Esophagus (tissue), 2 donors: ENCODE results near the gene VIP. TPM values are rescaled to one million over a fixed set of nuclear protein-coding genes. Genes with fewer than 3 reads are reported as not detected.
"Not testable (repeated sequence)": the region's sequence is repeated elsewhere in the genome, so short reads cannot be mapped to it uniquely, and the experiment has no call there.

Experiments
- H3K27ac ChIP-seq, 2 donors: one replicate each; pipeline ENCODE4 v1.5.1; 2013; ENCODE audit warnings: low read depth in 2 of 2, mild to moderate bottlenecking in 2 of 2, inconsistent platforms in 1 of 2, low read length in 1 of 2, moderate library complexity in 1 of 2
- H3K27me3 ChIP-seq, 2 donors: one replicate each; pipeline ENCODE4 v1.6.1; 2013; ENCODE audit warnings: low read length in 2 of 2, control low read depth in 1 of 2, mild to moderate bottlenecking in 1 of 2; ENCODE audit not compliant: insufficient read depth in 2 of 2, control insufficient read depth in 1 of 2
- H3K36me3 ChIP-seq, 2 donors: one replicate each; pipeline ENCODE4 v1.6.1; 2013; ENCODE audit warnings: low read length in 1 of 2; ENCODE audit not compliant: control insufficient read depth in 2 of 2, insufficient read depth in 2 of 2
- H3K4me1 ChIP-seq, 2 donors: one replicate each; pipeline ENCODE4 v1.6.1; 2013; ENCODE audit warnings: low read length in 1 of 2; ENCODE audit not compliant: control insufficient read depth in 2 of 2, insufficient read depth in 2 of 2
- H3K4me3 ChIP-seq, 2 donors: one replicate each; pipeline ENCODE4 v1.5.1; 2013; ENCODE audit warnings: low read length in 2 of 2, mild to moderate bottlenecking in 2 of 2, low read depth in 1 of 2, moderate library complexity in 1 of 2
- H3K9me3 ChIP-seq, 2 donors: one replicate each; pipeline ENCODE4 v1.6.1; 2013; ENCODE audit warnings: mild to moderate bottlenecking in 2 of 2, low read depth in 1 of 2, low read length in 1 of 2, moderate library complexity in 1 of 2; ENCODE audit not compliant: control insufficient read depth in 2 of 2, insufficient read depth in 1 of 2
- WGBS, 2 donors: extraction: QIAGEN DNeasy Blood & Tissue Kit; methylation state at CpG; one replicate each; pipeline ENCODE4 v1.1.7; 2013; 5-methylcytosine and 5-hydroxymethylcytosine counted together
- polyA plus RNA-seq, 2 donors: library from polyadenylated mRNA; stranded (reverse); fragments of 200-250 nt; gene quantifications; one replicate each; pipeline ENCODE4 v1.2.3, GENCODE V29; 2013
- donor health status: healthy with polysubstance abuse.
- donor health status: Bipolar disorder and iron deficiency.

Gene VIP
- 1 to 10 TPM in 1 of 2 donors, under 1 TPM in 1; 0.69 to 2.2 TPM for polyA plus RNA-seq

DNA sequence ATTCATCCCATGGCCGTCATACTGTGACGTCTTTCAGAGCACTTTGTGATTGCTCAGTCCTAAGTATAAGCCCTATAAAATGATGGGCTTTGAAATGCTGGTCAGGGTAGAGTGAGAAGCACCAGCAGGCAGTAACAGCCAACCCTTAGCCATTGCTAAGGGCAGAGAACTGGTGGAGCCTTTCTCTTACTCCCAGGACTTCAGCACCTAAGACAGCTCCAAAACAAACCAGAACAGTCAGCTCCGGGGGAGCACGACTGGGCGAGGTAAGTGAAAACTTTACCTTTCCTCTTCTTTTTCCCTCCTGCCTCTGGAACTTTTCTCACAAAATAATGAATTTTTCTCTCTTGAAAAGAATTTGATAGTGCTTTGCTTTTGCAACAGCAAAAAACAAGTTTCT, at the start of gene VIP:
VIP (plus strand) TSS at position 104 of the 400 bp plus-strand sequence. CDS start 1,381 bp downstream, outside the sequence.
- H3K4me3 ChIP-seq = no peak within 1 kb of the TSS
- H3K27me3 ChIP-seq = no peaks in the 10 kb centered on the region
- no peak within 1 kb of the TSS for H3K27ac ChIP-seq
- H3K9me3 ChIP-seq = no peaks in the 10 kb centered on the region
- H3K36me3 ChIP-seq = no peaks in the 10 kb centered on the region
- no peaks in the 10 kb centered on the region for H3K4me1 ChIP-seq
- WGBS, 2 donors = 5 to 12% methylated on average over 5 of the region's 5 CpGs

GRCh38 chr6:152701081-152701862, 49.3 kb upstream of the VIP start:
- no peak overlapping the region for H3K27ac ChIP-seq
- no peaks in the 10 kb centered on the region for H3K4me1 ChIP-seq
- H3K36me3 ChIP-seq = no peaks in the 10 kb centered on the region
- no peaks in the 10 kb centered on the region for H3K27me3 ChIP-seq
- no peak overlapping the region for H3K4me3 ChIP-seq
- WGBS, 2 donors = 37 to 39% methylated on average over 7 of the region's 7 CpGs
- peaks cover 0 to 2% of the 10 kb centered on the region in 2 donors for H3K9me3 ChIP-seq

DNA sequence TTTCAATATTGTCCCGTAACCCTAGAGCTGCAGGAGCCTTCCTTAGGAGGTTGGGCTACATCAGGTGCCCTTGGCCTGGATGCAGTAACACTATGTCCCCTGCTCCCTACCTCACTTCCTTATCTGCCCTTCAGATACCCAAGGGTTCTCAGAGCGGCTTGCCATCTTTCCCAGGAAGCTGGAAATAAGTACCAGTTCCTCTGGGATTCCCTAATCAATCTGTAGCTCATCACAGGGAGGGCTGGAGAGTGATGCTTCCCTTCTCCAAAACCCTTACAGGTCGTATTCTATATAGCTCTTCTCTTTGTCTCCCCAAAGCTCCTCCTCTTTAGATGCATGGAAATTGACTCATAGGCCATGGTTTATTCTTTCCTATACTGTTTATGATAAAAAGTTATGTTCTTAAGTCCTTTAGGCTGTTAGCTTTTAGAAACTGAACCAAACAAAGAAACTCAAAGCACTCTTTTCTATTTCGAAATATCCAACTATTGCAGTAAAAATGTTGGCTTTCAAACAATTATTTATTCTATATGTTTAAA, 48.7 kb upstream of the VIP start:
- Histone ChIP-seq H3K4me1 (no peaks in the 10 kb centered on the region), H3K4me3 (no peak overlapping the region), H3K27ac (no peak overlapping the region), H3K36me3 (no peaks in the 10 kb centered on the region), H3K9me3 (peaks cover 0 to 2% of the 10 kb centered on the region in 2 donors), H3K27me3 (no peaks in the 10 kb centered on the region)
- WGBS, 2 donors = 54 to 55% methylated on average over 4 of the region's 4 CpGs

DNA sequence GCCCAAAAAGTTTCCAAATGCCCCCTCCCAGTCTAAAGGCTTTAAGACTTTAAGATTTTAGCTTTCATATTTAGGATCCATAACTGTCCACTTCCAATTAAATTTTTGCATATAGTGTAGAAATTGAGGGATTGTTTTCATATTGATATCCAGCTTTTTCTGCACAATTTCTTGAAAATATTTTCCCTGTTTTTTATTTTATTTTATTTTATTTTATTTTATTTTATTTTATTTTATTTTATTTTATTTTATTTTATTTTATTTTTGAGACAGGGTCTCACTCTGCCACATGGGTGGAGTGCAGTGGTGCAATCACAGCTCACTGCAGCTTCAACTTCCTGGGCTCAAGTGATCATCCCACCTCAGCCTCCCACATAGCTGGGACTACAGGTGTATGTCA, 46.8 kb upstream of the VIP start:
- not testable (repeated sequence) for H3K4me1 ChIP-seq, H3K9me3 ChIP-seq, H3K27ac ChIP-seq, H3K36me3 ChIP-seq, H3K4me3 ChIP-seq, H3K27me3 ChIP-seq

DNA sequence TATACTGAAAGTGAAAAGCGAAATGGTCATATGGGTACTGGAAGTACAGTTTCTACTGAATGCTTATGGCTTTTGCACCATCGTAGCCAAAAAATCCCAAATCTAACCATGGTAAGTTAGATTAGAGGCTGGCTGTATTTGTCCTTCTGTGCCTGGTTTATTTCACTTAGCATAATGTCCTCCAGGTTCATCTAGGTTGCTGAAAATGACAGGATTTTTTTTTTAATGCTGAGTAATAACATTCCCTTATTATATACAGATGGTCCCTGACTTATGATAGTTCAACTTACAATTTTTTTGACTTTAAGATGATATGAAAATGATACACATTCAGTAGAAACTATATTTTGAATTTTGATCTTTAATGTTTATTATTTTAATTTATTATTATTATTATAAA, 45.3 kb upstream of the VIP start:
- H3K9me3 ChIP-seq = no peaks in the 10 kb centered on the region
- 77 to 80% methylated on average over 2 of the region's 2 CpGs for WGBS, 2 donors
- no peak overlapping the region for H3K27ac ChIP-seq
- H3K27me3 ChIP-seq = no peaks in the 10 kb centered on the region
- H3K4me1 ChIP-seq = no peaks in the 10 kb centered on the region
- H3K4me3 ChIP-seq = no peak overlapping the region
- H3K36me3 ChIP-seq = no peaks in the 10 kb centered on the region

GRCh38 chr6:152716322-152716721, 34.3 kb upstream of the VIP start:
- H3K36me3 ChIP-seq = no peaks in the 10 kb centered on the region
- no peak overlapping the region for H3K27ac ChIP-seq
- no peak overlapping the region for H3K4me3 ChIP-seq
- H3K4me1 ChIP-seq = no peaks in the 10 kb centered on the region
- H3K9me3 ChIP-seq = no peaks in the 10 kb centered on the region
- WGBS, 2 donors = 61 to 65% methylated on average over 3 of the region's 3 CpGs
- H3K27me3 ChIP-seq = no peaks in the 10 kb centered on the region

DNA sequence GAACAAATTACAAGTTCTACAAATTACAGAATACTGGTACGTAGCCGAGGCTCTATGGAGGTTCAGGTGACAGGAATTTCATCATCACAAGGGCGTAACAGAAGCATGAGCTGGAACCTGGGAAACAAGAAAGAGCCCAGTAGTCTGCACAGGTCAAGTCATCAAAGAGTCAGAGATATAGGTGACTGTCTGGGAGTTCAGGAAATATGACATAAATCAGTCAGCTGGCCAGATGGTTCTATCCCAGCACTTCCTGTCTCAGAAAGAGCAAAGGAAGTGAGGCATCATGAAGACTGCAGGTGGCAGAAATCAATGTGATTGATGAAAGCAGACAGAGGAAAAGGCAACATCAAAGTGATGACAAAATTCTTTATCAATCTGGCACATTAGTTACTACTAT, 29.6 kb upstream of the VIP start:
- H3K4me3 ChIP-seq = no peak overlapping the region
- H3K36me3 ChIP-seq = no peaks in the 10 kb centered on the region
- no peaks in the 10 kb centered on the region for H3K4me1 ChIP-seq
- 61 to 67% methylated on average over 3 of the region's 3 CpGs for WGBS, 2 donors
- H3K9me3 ChIP-seq = peaks cover 0 to 2% of the 10 kb centered on the region in 2 donors
- H3K27me3 ChIP-seq = no peaks in the 10 kb centered on the region
- no peak overlapping the region for H3K27ac ChIP-seq

- 82 to 87% methylated on average over 4 of the region's 4 CpGs for WGBS, 2 donors
- H3K4me3 ChIP-seq = no peak overlapping the region
- no peaks in the 10 kb centered on the region for H3K36me3 ChIP-seq
- no peak overlapping the region for H3K27ac ChIP-seq
- no peaks in the 10 kb centered on the region for H3K27me3 ChIP-seq
- peaks cover 0 to 2% of the 10 kb centered on the region in 2 donors for H3K9me3 ChIP-seq
- no peaks in the 10 kb centered on the region for H3K4me1 ChIP-seq
These were observed 28.6 kb upstream of the VIP start for GRCh38 chr6:152721956-152722355.

DNA sequence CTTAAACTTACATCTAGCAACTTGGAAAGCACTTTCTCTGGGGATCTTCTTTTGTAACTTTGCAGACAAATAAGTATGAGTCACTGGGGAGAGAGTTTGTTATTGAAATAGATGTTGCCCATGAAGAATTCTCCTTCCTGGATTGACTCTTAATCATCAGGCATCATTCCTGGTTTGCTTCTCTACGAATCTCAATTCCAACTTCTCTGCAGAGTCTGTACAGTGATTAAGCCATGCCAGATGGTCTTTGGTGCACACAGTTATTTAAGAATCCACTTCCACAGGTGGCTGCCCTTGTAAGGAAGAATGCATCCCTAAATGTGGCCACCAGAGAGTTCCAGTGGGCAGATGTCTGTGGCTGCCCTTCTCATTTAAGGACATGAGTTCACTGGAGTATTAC, 27.2 kb upstream of the VIP start:
- Histone ChIP-seq H3K36me3 (no peaks in the 10 kb centered on the region), H3K9me3 (peaks cover 0 to 2% of the 10 kb centered on the region in 2 donors), H3K4me1 (no peaks in the 10 kb centered on the region), H3K27me3 (no peaks in the 10 kb centered on the region), H3K4me3 (no peak overlapping the region), H3K27ac (no peak overlapping the region)
- WGBS, 2 donors = 45 to 62% methylated on average over 1 of the region's 1 CpG

DNA sequence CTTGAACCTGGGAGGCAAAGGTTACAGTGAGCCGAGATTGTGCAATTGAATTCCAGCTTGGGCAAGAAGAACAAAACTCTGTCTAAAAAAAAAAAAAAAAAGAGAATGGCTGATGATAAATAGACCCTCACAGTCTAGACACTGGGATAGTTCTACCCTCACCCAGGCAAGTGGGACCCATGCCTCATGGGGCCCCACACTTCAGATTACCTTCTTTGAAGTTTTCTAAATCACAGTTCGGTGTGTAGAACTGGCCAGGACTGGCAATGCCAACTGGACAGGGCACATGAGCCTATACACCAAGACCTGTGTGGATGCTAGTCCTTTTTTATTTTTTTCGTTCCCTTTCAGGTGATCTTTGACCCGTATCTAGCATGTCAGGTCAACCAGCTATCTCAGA, 24.3 kb upstream of the VIP start:
- no peaks in the 10 kb centered on the region for H3K4me1 ChIP-seq
- no peaks in the 10 kb centered on the region for H3K27me3 ChIP-seq
- no peak overlapping the region for H3K27ac ChIP-seq
- H3K4me3 ChIP-seq = no peak overlapping the region
- 64 to 78% methylated on average over 4 of the region's 4 CpGs for WGBS, 2 donors
- H3K36me3 ChIP-seq = no peaks in the 10 kb centered on the region
- peaks cover 0 to 2% of the 10 kb centered on the region in 2 donors for H3K9me3 ChIP-seq
